ENCODE results near the gene EFS.
"Not testable (repeated sequence)": the region's sequence is repeated elsewhere in the genome, so short reads cannot be mapped to it uniquely, and the experiment has no call there.

The EFS gene, protein sequence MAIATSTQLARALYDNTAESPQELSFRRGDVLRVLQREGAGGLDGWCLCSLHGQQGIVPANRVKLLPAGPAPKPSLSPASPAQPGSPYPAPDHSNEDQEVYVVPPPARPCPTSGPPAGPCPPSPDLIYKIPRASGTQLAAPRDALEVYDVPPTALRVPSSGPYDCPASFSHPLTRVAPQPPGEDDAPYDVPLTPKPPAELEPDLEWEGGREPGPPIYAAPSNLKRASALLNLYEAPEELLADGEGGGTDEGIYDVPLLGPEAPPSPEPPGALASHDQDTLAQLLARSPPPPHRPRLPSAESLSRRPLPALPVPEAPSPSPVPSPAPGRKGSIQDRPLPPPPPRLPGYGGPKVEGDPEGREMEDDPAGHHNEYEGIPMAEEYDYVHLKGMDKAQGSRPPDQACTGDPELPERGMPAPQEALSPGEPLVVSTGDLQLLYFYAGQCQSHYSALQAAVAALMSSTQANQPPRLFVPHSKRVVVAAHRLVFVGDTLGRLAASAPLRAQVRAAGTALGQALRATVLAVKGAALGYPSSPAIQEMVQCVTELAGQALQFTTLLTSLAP

DNA sequence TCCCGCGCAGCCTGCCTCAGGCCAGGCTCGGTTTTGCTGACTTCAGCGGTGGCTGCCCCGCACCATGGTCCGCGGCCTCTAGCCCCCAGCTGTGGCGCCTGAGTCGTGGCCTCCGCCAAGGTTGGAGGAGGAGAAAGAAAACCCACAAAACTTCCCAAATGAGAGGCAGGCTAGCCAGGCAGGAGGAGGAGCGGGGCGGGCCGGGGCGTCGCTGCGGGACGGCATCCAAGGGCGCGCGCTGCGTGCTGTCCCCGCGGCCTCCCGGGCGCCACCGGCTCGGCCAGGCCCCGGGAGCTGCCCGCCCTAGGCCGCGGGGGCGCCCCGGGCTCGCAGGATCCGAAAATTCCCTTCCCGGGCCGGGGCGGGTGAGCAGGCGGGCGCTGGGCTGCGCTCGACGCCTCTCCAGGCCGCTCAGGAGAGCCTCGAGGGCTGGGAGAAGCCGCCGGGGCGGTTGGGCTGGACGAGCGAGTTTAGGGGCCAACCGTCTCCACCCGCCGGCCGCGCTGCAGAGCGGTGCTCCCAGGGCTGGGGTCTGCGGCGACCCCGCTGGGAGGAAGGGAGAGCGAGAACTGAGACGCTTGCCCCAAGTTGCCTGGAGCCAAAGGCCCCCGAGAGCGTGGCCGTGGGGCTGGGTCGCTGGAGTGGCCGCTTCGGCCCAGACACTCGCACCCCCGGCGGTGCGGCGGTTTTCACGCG is at the start of gene EFS:
EFS (minus strand) TSS at position 137 of the 696 bp plus-strand sequence. CDS start 147 bp downstream, outside the sequence.
- DNase-seq (ENCODE audit: low read depth in 2 of 2), result no peak

DNA sequence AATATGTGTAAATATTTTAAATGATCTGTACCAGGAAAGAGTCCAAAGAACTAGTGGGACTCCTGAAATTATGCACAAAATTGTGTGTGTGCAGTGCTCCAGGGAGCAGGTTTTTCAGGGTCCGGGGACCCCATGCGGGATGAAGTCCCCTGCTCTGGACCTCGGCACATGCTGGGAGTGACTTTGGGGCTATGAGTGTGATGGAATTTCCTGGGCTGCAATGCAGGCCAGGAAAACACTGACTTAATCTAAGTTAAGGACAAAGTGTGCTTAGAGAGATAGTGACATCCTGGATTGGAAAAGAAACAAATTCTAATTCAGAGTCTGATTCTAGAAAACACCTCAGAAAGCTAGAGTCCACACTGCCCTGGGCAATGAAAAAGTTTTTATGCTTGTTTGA is 49.3 kb upstream of the EFS start:
- DNase-seq (ENCODE audit: low read depth in 2 of 2), result no peak

DNA sequence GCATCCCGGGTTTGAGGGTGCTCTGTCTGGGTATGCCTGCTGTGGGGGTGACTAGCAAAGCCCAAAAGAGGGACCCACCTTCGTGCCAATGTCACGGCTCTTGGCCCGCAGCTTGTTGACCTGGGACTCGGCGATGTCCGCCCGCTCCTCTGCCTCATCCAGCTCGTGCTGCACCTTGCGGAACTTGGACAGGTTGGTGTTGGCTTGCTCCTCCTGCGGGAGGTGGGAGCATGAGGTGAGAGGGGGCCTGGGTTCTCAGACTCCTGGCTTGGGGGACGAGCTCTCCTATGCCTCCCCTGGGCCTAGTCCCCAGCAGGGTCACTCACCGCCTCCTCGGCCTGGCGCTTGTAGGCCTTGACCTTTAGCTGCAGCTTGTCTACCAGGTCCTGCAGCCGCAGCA is 48.7 kb upstream of the EFS start:
- DNase-seq (ENCODE audit: low read depth in 2 of 2), result no peak

DNA sequence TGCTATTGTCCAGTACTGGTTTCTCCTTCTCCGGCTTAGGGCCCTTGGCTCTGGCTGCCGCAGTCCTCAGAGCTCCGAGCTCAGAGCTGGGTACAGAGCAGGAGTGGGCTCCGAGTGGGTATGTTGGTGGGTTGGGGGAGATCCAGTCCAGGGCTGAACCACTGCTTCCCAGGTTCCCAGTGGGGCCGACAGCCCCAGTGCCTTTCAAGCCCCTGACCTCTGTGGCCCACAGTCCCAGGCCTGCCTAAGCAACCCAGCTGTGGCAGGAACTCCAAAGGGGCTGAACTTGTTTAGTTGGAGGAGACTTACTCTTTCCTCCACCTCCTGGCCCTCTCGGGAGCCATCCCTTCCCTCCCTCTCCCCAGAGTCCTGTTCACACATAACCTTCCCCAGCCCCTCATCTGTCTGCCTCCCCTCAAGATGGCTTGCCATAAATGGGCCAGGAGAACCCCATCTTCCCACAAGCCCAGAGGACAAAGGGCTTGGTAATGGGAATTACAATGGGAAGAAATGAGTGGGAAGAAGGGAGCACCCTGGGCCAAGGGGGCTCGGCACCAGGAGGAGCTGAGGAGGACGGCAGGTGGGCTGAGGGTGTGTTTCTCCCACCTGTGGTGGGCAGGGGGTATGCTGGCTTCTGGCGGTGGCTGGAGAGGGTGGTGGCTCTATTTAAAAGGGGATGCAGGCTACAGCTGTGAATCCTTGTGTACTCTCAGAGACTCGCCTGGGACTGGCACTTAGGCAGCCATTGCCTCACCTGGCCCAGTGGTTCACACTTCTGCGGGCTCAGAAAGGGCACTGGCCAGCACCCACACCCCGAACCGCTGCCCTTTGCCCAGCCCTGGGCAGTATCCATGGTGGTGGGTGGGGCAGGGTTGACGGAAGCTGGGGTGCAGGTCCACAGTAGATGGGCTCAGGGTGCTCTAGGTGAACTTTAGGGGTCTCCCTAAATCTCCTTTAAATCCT is 46.9 kb upstream of the EFS start:
- DNase-seq (ENCODE audit: low read depth in 2 of 2), result no peak

DNA sequence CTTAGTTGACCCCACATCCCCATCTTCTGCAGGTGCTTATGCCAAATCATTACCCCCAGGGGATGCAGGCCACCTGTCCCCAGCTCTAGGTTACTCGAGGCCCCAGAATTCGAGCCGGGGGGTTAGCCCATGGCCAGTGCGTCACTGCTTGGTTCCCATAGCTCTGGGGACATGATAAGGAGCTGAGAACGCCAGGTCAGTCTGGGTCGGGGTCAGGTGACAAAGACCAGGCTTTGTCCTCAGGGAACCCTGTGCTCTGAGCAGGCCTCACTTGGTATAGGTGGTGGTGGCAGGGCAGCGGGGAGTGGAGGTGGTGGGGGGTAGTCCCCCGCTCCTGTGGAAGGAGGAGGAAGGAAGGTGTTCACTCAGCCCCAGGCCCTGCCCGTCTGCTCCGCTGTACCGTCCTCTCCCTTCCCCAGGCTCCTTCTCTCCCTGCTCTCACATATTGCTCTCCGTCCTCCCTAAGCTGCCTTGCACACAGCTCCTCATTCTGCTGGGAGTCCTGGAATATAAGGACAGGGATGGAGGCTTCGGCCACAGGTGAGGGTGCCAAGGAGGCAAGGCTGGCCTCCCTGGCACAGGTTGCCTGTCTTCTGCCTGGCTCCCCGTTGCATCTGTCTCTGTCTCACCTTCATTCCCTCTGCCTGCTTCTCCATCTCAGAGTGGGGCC is 45.1 kb upstream of the EFS start:
- no peak for DNase-seq (ENCODE audit: low read depth in 2 of 2)

DNA sequence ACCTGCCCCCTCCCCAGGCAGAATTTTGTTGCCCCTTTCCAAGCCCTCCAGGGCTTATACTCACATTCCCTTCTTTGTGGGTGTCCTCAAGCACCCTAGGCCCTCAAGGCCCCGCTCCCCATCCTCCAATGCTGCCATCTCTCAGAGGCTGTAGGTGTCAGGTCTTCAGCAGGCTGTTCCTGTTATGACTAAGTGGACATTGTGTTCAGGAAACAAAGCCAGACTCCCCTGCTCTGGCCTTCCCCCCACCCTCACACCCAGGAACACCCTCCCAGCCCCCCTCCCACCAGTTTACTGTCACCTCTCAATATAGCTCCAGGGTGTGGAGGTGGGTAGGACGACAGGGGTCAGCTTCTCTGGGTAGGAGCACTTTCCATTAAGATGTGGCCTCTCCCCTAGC is 44.5 kb upstream of the EFS start:
- DNase-seq (ENCODE audit: low read depth in 2 of 2), result no peak

DNA sequence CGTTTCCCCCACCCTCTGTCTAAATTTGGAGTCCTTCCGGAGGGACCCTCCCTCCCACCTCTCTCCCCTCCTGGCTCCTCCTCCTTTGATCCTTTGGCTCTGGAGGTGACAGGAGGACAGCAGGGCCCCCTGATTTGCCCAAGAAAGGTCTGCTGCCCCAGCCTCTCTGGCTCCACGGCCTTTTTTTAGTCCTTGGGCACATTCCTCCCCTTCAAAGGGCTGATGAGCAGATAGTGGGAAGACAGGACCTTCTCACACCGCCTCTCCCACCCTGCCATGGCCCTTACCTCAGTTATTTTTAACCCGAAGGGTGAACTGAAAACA is 43.3 kb upstream of the EFS start:
- no peak for DNase-seq (ENCODE audit: low read depth in 2 of 2)

DNA sequence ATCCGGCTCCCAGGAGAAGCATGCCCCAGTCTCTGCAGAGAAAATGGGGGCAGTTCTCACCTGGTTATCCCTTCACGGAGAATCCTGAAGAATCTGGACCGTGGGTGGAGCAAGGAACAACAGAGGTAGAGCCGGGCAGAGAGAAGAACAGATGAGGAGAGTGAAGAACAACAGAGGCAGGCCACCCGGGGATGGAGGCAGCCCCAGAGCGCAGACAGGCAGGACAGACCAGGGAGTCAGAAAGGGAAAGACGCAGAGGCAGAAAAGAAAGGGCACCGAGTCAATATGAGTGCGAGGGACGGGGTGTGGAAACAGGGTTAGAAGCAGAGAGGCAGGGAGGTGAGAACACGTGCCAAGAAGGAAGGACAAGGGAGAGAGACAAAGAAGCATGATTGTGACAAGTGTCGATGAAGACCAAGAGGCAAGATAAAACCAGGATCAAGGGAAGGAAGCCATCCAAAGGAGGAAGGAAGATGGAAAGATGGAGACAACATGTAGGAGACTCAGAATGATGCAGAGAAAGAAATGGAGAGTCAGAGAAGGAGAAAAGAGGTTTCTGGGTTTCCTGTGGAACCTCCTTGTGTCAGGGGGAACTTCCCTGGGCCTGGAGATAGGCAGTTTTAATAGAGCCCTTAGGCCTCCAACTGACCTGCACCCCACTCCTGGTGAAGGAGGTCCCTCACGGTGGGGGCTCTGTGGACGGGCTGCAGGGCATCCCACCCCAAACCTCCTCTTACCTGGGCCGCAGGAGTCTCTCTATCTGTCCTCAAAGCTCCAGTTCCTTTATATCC is 42.7 kb upstream of the EFS start, which contains the start of gene MYH6:
MYH6 (minus strand) TSS at position 758 of the 791 bp plus-strand sequence. CDS start 1,050 bp downstream, outside the sequence.
- no peak for DNase-seq (ENCODE audit: low read depth in 2 of 2)

DNA sequence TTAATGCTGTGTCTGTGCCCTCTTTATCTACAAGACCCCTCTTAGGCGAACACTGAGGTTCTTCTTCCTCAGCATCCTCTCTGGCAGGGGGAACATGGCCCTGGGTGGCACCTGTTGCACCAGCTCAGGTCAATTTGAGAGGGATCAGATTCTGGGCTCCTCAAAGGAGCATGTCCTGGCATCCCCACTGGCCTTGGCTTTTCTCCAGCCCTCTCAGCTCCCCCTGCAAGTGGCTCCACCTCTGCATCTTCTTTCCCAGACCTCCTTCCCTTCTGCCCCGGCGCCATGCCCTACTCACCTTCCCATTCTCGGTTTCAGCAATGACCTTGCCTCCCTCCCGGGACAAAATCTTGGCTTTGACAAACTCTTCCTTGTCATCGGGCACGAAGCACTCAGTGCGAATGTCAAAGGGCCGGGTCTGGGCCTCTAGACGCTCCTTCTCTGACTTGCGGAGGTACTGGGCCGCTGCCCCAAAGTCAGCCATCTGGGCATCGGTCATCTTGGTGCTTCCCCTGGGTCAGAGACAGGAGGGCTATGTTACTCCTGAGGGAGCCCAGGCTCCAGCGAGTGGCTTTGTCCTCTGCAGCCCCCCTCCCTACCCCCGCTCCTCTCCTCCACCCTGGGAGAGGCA is 41.9 kb upstream of the EFS start:
- DNase-seq (ENCODE audit: low read depth in 2 of 2), result no peak

DNA sequence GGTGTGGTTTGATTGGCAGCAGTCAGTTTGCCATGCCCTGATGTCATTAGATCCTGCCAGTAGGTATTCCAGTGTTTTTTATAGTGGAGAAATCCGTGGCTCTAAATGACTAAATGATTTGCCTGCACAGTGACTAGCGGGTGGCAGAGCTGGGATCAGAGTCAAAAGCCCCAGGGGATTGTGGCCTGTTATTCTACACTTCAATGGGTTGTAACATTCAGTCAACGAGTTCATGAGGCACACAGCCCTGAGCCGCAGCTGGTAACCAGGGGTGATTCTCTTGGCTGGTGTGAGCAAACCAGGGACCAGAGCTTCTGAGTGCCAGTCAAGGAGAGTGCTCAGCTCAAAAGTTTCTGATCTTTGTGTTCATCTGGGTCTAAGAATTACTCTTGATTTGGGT is 41.3 kb upstream of the EFS start:
- no peak for DNase-seq (ENCODE audit: low read depth in 2 of 2)

DNA sequence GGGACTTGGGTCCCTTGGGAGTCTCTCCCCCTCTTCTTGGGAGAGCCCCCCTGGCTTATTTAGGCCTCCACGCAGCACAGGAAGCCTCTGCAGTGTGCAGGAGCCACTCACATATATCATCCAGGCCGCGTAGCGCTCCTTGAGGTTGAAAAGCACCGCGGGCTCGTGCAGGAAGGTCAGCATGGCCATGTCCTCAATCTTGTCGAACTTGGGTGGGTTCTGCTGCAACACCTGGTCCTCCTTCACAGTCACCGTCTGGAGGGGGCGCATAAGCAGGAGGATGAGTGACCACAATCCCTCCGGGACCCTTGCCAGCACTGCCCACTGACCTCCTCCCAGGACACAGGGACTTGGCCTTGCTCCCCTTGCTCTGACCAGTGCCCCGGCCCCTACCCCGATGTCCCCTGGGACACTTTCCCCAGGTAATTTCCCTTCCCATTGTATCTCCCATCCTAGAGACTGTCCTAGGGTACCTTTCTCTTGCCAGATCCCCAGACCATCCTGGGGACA is 40.6 kb upstream of the EFS start:
- no peak for DNase-seq (ENCODE audit: low read depth in 2 of 2)

DNA sequence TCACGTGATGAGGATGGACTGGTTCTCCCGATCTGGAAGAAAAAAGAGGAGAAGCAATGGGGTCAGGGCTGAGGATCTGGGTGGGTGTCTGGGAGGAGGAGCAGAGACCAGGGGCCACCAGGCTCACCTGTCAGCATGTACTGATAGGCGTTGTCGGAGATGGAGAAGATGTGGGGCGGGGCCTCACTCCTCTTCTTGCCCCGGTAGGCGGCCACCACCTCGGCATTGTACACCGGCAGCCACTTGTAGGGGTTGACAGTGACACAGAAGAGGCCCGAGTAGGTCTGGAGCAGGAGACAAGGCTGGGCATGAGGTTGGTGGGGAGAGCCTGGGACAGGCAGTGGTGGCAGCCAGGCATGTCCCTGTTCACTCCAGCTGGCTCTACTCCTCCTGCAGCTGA is 40.1 kb upstream of the EFS start:
- DNase-seq (ENCODE audit: low read depth in 2 of 2), result no peak

DNA sequence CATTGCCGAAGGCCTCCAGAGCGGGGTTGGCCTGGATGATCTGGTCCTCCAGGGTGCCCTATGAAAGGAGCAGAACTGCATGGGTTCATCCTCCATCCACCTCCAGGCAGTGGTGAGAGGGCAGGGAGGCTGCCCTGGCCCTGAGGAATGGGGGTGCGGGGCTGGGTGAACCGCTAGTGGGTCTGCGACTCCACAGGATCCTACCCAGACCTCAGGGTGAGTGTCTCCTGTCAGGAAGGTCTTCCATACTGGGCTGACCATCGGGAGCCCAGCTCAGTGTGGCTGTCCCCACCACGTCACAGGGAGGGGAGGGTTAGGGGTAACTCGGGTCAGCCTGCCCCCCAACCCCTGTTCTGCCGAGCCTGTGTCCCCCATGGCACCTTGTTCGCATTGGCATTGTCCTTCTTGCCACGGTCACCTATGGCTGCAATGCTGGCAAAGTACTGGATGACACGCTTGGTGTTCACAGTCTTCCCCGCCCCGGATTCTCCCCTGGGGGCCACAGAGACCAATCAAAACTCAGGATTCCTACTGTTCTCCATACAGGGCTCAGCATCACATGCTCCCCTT is 39.4 kb upstream of the EFS start:
- DNase-seq (ENCODE audit: low read depth in 2 of 2), result no peak

DNA sequence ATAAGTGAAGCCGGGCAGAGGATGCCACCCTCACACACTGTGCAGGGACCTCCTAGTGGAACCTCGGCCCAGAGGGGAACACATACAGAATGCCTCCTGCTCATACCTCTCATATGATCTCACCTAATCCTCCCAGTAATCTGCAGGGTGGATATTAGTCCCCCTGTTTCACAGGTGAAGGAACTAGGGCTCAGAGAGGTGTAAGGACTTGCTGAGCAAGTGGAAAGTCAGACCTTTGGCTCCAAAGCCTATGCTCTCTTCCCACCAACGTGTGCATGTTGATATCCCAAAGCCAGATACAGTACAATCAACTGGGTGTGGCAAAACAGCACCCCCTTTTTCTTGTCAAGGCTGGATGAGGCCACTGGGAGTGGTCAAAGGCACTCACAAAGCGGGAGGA is 38.9 kb upstream of the EFS start:
- DNase-seq (ENCODE audit: low read depth in 2 of 2), result no peak

DNA sequence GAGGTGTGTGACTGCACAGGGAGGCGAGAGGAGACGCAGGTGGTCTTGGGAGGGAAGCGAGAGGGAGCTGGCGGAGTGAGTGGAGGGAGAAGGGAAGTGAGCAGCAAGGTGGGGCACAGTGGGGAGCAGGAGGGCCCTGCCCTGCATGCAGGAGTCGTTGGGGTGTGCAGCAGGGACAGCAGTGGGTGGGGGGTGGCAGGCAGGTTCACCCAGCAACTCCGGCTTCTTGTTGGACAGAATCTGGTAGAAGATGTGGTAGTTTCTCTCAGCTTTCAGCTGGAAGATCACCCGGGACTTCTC is 38.1 kb upstream of the EFS start:
- DNase-seq (ENCODE audit: low read depth in 2 of 2), result no peak

DNA sequence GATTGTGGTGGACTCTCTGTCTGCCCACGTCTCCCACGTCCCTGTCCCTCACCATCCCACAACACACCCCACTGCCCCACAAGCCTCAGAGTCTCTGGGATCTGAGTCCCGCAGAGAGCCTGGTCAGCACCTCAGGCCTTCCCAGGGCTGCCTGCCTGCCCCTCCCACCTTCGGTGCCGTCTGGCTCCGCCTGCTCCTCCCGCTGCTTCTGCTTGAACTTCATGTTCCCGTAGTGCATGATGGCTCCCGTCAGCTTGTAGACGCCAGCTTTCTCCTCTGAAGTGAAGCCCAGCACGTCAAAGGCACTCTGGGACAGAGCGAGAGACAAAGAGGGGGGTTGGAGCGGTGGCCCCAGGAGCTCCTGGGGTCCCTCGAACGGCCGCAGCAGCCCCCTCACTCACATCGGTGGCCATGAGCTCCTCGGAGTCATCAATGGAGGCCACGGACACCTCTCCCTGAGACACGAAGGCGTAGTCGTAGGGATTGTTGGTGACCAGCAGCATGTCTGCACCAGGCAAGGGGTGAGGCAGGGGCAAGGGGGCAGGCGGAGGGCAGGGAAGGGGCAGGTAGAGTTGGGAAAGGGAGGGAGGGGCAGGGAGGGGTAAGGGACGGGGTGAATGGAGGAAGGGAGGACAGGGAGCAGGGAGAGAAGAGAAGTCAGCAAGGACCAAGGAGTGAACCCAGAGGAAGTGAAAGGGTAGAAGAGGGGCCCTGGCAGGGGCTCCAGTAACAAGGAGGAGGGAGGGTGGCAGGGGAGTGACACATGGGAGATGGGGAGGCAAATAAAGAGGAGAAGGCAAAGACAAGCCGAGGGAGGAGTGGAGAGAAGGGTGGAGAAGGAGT is 37.5 kb upstream of the EFS start:
- DNase-seq (ENCODE audit: low read depth in 2 of 2), result no peak

DNA sequence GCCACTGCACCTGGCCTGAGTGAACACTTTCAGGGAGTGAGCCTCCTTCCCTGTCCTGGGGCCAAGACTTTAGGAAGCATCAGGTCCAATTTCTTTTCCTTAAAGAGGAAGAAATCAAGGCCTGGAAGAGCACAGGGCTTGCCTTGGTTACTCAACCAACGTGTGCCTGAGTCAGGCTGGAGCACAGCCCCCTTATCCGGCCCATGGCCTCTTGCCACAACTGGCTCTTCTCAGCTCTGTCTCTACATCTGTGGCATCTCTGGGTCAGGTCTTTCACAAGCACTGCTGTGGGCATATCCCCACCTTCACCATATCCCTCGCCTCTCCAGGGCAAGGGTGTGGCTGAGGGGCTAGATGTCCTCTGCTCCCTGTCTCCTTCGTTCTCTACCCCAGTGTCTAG is 36.3 kb upstream of the EFS start:
- DNase-seq (ENCODE audit: low read depth in 2 of 2), result no peak

DNA sequence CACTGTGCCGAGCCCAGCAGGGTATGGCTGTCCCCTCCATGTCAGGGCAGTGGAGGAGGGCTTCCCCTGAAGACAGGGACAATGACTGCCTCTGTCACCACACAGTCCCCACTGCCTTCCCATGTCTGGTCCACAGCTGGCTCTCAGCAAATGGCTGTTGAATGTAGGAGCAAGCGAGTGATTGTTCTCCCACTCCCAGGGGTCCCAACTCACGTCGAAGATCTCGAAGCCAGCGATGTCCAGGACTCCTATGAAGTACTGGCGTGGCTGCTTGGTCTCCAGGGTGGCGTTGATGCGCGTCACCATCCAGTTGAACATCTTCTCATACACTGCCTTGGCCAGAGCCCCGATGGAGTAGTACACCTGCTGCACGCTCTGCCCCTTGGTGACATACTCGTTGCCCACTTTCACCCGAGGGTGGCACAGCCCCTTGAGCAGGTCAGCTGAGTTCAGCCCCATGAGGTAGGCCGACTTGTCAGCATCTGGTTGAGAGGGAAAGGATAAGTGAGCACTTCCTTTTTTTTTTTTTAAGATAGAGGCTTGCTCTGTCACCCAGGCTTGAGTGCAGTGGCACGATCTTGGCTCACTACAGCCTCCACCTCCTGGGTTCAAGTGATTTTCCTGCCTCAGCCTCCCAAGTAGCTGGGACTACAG is 35.7 kb upstream of the EFS start:
- DNase-seq (ENCODE audit: low read depth in 2 of 2), result not testable (repeated sequence)
